GM19438 (cell line): Measurements from ENCODE around the gene AIMP1.
"Not testable (repeated sequence)": the region's sequence is repeated elsewhere in the genome, so short reads cannot be mapped to it uniquely, and the experiment has no call there.

ENCODE experiments used
- ATAC-seq: cut with Tn5 transposase; IDR thresholded peaks from one replicate; pipeline ENCODE4 v1.9.1; 2021; ENCODE audit warnings: low read depth; ENCODE audit not compliant: unreplicated experiment

AIMP1 gene

GRCh38 chr4:106398898-106399297 lies 82.5 kb downstream of the AIMP1 start:
- not testable (repeated sequence) for ATAC-seq
